GM12878 (cell line): Measurements from ENCODE around the gene PRDM16. TPM values are rescaled to one million over a fixed set of nuclear protein-coding genes. Genes with fewer than 3 reads are reported as not detected.

Experiments used
- ATAC-seq: fragments of 200-7000 bp; cut with Tn5 transposase; 3 replicates; pipeline ENCODE4 v1.9.1; 2020; ENCODE audit warnings: mild to moderate bottlenecking, moderate library complexity
- BruUV-seq: library from RNA; stranded (reverse); fragments of 400-500 nt; replicated peaks from 2 replicates; lab custom pipeline; 2021; lab: Mats Ljungman, UMichigan
- CTCF ChIA-PET: fragments of 300-600 bp; sonication (Branson Sonifier 250); formaldehyde crosslinking; extraction: SDS; loops from one replicate; lab custom pipeline; 2021; ENCODE audit warnings: inconsistent platforms; lab: Yijun Ruan, JAX
- POLR2A ChIA-PET: fragments of 350-600 bp; formaldehyde crosslinking; extraction: SDS; loops from one replicate; lab custom pipeline; 2021; ENCODE audit warnings: inconsistent platforms; lab: Charles Lee
- RAD21 ChIA-PET: fragments of 300-600 bp; sonication (Branson Sonifier 250); formaldehyde crosslinking; loops from one replicate; lab custom pipeline; 2023; ENCODE audit warnings: antibody characterized with exemption; ENCODE audit not compliant: unreplicated experiment; lab: Charles Lee
- SMC1A ChIA-PET: fragments of 300-600 bp; sonication (Branson Sonifier 250); formaldehyde crosslinking; loops from one replicate; lab custom pipeline; 2023; ENCODE audit not compliant: unreplicated experiment, uncharacterized antibody; lab: Charles Lee
- DNase-seq: peaks from one replicate; pipeline ENCODE4 v3.0.0-alpha.2; 2011; ENCODE audit warnings: low read depth, low spot score
- FAIRE-seq: peaks from 3 replicates; lab custom pipeline; 2011; peaks lifted over from hg19 to GRCh38; lab: Jason Lieb, UNC
- H2AFZ ChIP-seq: 2 replicates; pipeline ENCODE4 v1.6.0; 2011; ENCODE audit warnings: low read depth, low read length, control low read depth; ENCODE audit not compliant: control insufficient read depth
- H3K27ac ChIP-seq: 2 replicates; pipeline ENCODE4 v1.5.1; 2011; ENCODE audit warnings: control low read depth; ENCODE audit not compliant: control insufficient read depth, insufficient read depth
- H3K27me3 ChIP-seq, 2 experiments: replicated peaks in 1 of 2; 2 replicates each; pipeline versions ENCODE4 v1.6.0 to v1.6.1; 2011; ENCODE audit warnings: low read length in 1 of 2; ENCODE audit not compliant: control insufficient read depth in 2 of 2, insufficient read depth in 2 of 2
- H3K36me3 ChIP-seq, 2 experiments: 2 replicates each; pipeline ENCODE4 v1.5.1; 2011; ENCODE audit warnings: low read length in 1 of 2; ENCODE audit not compliant: control insufficient read depth in 2 of 2, insufficient read depth in 2 of 2
- H3K4me1 ChIP-seq: 2 replicates; pipeline ENCODE4 v1.6.1; 2011; ENCODE audit warnings: mild to moderate bottlenecking, low read length, moderate library complexity, mixed read lengths; ENCODE audit not compliant: control insufficient read depth, insufficient read depth
- H3K4me2 ChIP-seq: 2 replicates; pipeline ENCODE4 v1.6.0; 2011; ENCODE audit warnings: control low read depth; ENCODE audit not compliant: control insufficient read depth, insufficient read depth
- H3K4me3 ChIP-seq: fragments of 200-600 bp; sonication (generic); 2 replicates; pipeline ENCODE4 v1.5.1; 2016
- H3K79me2 ChIP-seq: 2 replicates; pipeline ENCODE4 v1.6.0; 2011; ENCODE audit warnings: low read length; ENCODE audit not compliant: control insufficient read depth, insufficient read depth
- H3K9ac ChIP-seq: 2 replicates; pipeline ENCODE4 v1.8.0; 2011; ENCODE audit warnings: low read length, control low read depth, mixed read lengths; ENCODE audit not compliant: control insufficient read depth, insufficient read depth
- H3K9me3 ChIP-seq: replicated peaks from 3 replicates; pipeline ENCODE4 v1.5.1; 2011; ENCODE audit warnings: mild to moderate bottlenecking, low read length; ENCODE audit not compliant: control insufficient read depth, insufficient read depth
- H4K20me1 ChIP-seq: 2 replicates; pipeline ENCODE4 v1.6.0; 2011; ENCODE audit not compliant: control insufficient read depth, insufficient read depth
- CHD2 ChIP-seq: IDR thresholded peaks from 2 replicates; pipeline ENCODE4 v1.6.1; 2011; ENCODE audit warnings: low read depth, low read length, improper control_type of control experiment, borderline replicate concordance
- RUNX3 ChIP-seq: IDR thresholded peaks from 2 replicates; pipeline ENCODE4 v1.6.1; 2012; ENCODE audit warnings: low read length, inconsistent platforms
- TBL1XR1 ChIP-seq: IDR thresholded peaks from 2 replicates; pipeline ENCODE4 v1.6.1; 2012; ENCODE audit warnings: low read depth, low read length, improper control_type of control experiment
- WGBS: methylation state at CpG from one replicate; pipeline ENCODE4 v1.1.6; 2016; ENCODE audit warnings: low lambda C conversion rate; ENCODE audit not compliant: insufficient replicate concordance, insufficient coverage; ENCODE audit errors: missing lambda C conversion rate; 5-methylcytosine and 5-hydroxymethylcytosine counted together
- in situ Hi-C: fragments of 300-500 bp; cut with MboI; formaldehyde crosslinking; loops from 9 replicates; pipeline ENCODE4 v1.14.3; 2018; ENCODE audit warnings: mixed read lengths
- intact Hi-C: fragments of 100-400 bp; cut with micrococcal nuclease; formaldehyde crosslinking; loops from one replicate; pipeline ENCODE4 v1.14.2; 2022; ENCODE audit not compliant: unreplicated experiment
- polyA plus RNA-seq, 11 experiments: library from polyadenylated mRNA; depleted of rRNA in 4 of 11; unstranded in 6 of 11; stranded (reverse) in 5 of 11; fragments of >200 nt; fragmentation: Nextera tagmentation in 4 of 11; fragmentation: Illumina TruSeq in 1 of 11; extraction: Ambion mirVana in 4 of 11; extraction: Trizol in 1 of 11; gene quantifications; 1 replicate in 1 of 11; 2 replicates in 10 of 11; pipeline versions ENCODE4 v1.2.1 to v1.2.3, GENCODE V29; 2011 to 2016; ENCODE audit warnings: inconsistent platforms in 2 of 11, missing spikeins in 2 of 11, low read depth in 1 of 11
- total RNA-seq, 4 experiments: library from RNA; depleted of rRNA in 3 of 4; stranded (reverse); fragments of >200 nt in 3 of 4; fragmentation: Illumina TruSeq in 1 of 4; extraction: Trizol in 1 of 4; gene quantifications; 2 replicates each; pipeline versions ENCODE4 v1.2.1 to v1.2.3, GENCODE V29; 2013 to 2021
- TF ChIP-seq, protein P1 (sequence below): fragments of 450-650 bp; IDR thresholded peaks from 2 replicates; pipeline ENCODE4 v1.6.1; 2016; ENCODE audit warnings: mild to moderate bottlenecking
- TF ChIP-seq, protein P2 (sequence below): IDR thresholded peaks from 2 replicates; pipeline ENCODE4 v1.6.1; 2012; ENCODE audit warnings: low read length, inconsistent platforms

The PRDM16 gene
- total and polyA plus RNA-seq, 10 of the 15 experiments (the other 5 are each of a cell fraction or from before 2014, with no cell fraction given): 0.03 TPM; not detected in 9

DNA sequence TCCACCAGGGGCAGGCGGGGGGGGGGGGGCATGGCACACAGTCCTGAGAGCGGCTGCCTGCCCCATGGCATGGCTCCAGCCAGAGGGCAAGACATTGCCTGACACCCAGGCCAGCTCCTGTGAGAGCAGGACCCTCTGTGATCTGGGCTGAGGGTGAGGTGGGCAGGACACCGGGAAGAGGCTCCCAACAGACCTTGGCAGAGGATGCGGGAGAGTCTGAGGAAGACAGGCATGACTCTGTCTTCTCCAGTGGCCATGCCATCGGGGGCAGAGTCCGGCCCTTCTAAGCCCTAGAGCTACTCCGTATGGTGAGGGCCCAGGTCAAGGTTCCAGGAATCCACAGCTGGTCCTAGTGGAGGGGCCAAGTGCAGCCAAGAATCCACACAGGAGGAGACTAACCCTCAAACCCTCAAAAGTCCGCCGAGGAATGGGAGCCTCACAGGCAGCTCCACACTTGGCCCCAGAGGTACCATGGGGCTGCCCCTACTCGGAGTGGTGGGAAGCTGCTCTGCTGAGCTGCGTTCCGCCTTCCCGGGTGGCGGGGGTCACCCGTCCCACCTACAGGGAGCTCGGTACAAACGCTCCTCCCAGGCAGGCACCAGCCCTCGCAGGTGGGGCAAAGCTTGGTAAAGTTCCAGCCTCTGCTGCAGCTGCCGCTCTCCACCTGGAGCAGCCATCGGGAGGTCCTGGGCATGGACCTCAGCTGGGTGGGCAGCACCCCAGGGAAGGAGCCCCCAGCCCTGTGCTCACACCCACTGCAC is 41.2 kb upstream of the PRDM16 start:
- H3K4me3 ChIP-seq: no peak overlapping the region
- in situ Hi-C loops (no loop called here), intact Hi-C loops (no loop called here)
- ATAC-seq: no peak
- WGBS: 52% methylated on average over 20 of the region's 20 CpGs
- ChIA-PET CTCF (no interaction called here), SMC1A (no interaction called here), RAD21 (no interaction called here), POLR2A (no interaction called here)
- no peak overlapping the region for H3K27ac ChIP-seq
- H4K20me1 ChIP-seq: no peaks in the 10 kb centered on the region
- TF ChIP-seq RUNX3: no peak
- no peak for TF ChIP-seq CHD2
- no peak for TF ChIP-seq TBL1XR1
- TF ChIP-seq, protein P1, sequence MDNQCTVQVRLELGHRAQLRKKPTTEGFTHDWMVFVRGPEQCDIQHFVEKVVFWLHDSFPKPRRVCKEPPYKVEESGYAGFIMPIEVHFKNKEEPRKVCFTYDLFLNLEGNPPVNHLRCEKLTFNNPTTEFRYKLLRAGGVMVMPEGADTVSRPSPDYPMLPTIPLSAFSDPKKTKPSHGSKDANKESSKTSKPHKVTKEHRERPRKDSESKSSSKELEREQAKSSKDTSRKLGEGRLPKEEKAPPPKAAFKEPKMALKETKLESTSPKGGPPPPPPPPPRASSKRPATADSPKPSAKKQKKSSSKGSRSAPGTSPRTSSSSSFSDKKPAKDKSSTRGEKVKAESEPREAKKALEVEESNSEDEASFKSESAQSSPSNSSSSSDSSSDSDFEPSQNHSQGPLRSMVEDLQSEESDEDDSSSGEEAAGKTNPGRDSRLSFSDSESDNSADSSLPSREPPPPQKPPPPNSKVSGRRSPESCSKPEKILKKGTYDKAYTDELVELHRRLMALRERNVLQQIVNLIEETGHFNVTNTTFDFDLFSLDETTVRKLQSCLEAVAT: no peak
- TF ChIP-seq, protein P2, sequence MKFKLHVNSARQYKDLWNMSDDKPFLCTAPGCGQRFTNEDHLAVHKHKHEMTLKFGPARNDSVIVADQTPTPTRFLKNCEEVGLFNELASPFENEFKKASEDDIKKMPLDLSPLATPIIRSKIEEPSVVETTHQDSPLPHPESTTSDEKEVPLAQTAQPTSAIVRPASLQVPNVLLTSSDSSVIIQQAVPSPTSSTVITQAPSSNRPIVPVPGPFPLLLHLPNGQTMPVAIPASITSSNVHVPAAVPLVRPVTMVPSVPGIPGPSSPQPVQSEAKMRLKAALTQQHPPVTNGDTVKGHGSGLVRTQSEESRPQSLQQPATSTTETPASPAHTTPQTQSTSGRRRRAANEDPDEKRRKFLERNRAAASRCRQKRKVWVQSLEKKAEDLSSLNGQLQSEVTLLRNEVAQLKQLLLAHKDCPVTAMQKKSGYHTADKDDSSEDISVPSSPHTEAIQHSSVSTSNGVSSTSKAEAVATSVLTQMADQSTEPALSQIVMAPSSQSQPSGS: no peak
- H3K4me2 ChIP-seq: no peak overlapping the region
- no peak for FAIRE-seq
- no peaks in the 10 kb centered on the region for H3K4me1 ChIP-seq
- no peak overlapping the region for H2AFZ ChIP-seq
- no peaks in the 10 kb centered on the region for H3K27me3 ChIP-seq
- no peak overlapping the region for H3K9ac ChIP-seq
- no peak for DNase-seq
- no peaks in the 10 kb centered on the region for H3K36me3 ChIP-seq
- no TSS peak for BruUV-seq
- no peaks in the 10 kb centered on the region for H3K79me2 ChIP-seq
- H3K9me3 ChIP-seq: no peaks in the 10 kb centered on the region
